Measurements from ENCODE around the gene FGF2.

The FGF2 gene

GRCh38 chr4:122894827-122895226 is 68.2 kb downstream of the FGF2 start:
- Histone ChIP-seq H3K36me3 (ENCODE audit: control insufficient read depth, insufficient read depth, low read length) (no peaks in the 10 kb centered on the region), H3K4me3 (ENCODE audit: low read depth, low read length) (no peak overlapping the region), H2AFZ (no peak overlapping the region), H3K27me3 (ENCODE audit: control insufficient read depth, insufficient read depth, low read length) (no peaks in the 10 kb centered on the region), H3K9me3 (ENCODE audit: control insufficient read depth, low read length) (no peaks in the 10 kb centered on the region), H3K4me2 (ENCODE audit: low read length) (no peak overlapping the region), H3K27ac (no peak overlapping the region), H3K9ac (no peak overlapping the region), H3K79me2 (no peaks in the 10 kb centered on the region), H3K4me1 (no peaks in the 10 kb centered on the region)
- TF ChIP-seq, protein P1, sequence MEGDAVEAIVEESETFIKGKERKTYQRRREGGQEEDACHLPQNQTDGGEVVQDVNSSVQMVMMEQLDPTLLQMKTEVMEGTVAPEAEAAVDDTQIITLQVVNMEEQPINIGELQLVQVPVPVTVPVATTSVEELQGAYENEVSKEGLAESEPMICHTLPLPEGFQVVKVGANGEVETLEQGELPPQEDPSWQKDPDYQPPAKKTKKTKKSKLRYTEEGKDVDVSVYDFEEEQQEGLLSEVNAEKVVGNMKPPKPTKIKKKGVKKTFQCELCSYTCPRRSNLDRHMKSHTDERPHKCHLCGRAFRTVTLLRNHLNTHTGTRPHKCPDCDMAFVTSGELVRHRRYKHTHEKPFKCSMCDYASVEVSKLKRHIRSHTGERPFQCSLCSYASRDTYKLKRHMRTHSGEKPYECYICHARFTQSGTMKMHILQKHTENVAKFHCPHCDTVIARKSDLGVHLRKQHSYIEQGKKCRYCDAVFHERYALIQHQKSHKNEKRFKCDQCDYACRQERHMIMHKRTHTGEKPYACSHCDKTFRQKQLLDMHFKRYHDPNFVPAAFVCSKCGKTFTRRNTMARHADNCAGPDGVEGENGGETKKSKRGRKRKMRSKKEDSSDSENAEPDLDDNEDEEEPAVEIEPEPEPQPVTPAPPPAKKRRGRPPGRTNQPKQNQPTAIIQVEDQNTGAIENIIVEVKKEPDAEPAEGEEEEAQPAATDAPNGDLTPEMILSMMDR (IDR thresholded peaks at IDR 0.05) = no peak

GRCh38 chr4:122895336-122895995 is 68.8 kb downstream of the FGF2 start:
- Histone ChIP-seq H3K4me2 (ENCODE audit: low read length) (no peak overlapping the region), H3K4me1 (no peaks in the 10 kb centered on the region), H3K79me2 (no peaks in the 10 kb centered on the region), H3K9me3 (ENCODE audit: control insufficient read depth, low read length) (no peaks in the 10 kb centered on the region), H3K4me3 (ENCODE audit: low read depth, low read length) (no peak overlapping the region), H2AFZ (no peak overlapping the region), H3K36me3 (ENCODE audit: control insufficient read depth, insufficient read depth, low read length) (no peaks in the 10 kb centered on the region), H3K27ac (no peak overlapping the region), H3K9ac (no peak overlapping the region), H3K27me3 (ENCODE audit: control insufficient read depth, insufficient read depth, low read length) (no peaks in the 10 kb centered on the region)
- TF ChIP-seq, protein P1 (IDR thresholded peaks at IDR 0.05) = no peak

DNA sequence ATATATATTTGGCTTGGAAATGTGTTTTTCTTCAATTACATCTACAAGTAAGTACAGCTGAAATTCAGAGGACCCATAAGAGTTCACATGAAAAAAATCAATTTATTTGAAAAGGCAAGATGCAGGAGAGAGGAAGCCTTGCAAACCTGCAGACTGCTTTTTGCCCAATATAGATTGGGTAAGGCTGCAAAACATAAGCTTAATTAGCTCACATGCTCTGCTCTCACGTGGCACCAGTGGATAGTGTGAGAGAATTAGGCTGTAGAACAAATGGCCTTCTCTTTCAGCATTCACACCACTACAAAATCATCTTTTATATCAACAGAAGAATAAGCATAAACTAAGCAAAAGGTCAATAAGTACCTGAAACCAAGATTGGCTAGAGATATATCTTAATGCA is 69.6 kb downstream of the FGF2 start:
- H3K79me2 ChIP-seq = no peaks in the 10 kb centered on the region
- H2AFZ ChIP-seq = no peak overlapping the region
- H3K9ac ChIP-seq = no peak overlapping the region
- TF ChIP-seq, protein P1 (IDR thresholded peaks at IDR 0.05) = no peak
- no peaks in the 10 kb centered on the region for H3K36me3 ChIP-seq (ENCODE audit: control insufficient read depth, insufficient read depth, low read length)
- H3K4me2 ChIP-seq (ENCODE audit: low read length) = no peak overlapping the region
- no peaks in the 10 kb centered on the region for H3K4me1 ChIP-seq
- no peak overlapping the region for H3K4me3 ChIP-seq (ENCODE audit: low read depth, low read length)
- no peaks in the 10 kb centered on the region for H3K9me3 ChIP-seq (ENCODE audit: control insufficient read depth, low read length)
- H3K27ac ChIP-seq = no peak overlapping the region
- no peaks in the 10 kb centered on the region for H3K27me3 ChIP-seq (ENCODE audit: control insufficient read depth, insufficient read depth, low read length)

DNA sequence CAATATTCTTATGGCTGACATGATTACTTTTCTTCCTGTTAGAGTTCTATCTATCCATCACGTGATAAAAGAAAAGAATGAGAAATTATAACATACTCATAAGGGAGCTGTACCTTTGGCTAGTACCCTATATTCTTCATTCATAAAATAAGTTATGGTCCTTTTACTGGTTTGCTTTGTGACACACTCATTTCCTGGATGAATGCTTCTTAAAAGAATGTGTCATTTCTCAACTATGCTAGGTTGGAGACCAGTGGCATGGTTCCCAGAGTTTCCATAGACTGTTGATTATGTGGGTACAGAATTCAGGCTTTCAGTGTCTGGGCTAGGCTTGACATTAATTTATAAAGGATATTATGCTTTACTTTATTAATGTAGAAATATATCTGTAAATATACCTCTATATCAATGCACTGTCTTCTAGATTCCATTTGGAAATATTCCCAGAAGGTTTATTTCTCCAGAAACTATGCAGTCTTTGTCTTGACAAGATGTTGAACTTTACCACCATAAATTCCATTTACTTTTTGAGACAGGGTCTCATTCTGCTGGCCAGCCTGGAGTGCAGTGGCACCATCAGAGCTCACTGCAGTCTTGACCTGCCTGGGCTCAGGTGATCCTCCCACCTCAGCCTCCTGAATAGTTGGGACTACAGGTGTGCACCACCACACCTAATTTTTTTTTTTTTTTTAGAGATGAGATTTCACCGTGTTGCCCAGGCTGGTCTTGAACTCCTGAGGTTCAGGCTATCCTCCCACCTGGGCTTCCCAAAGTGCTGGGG is 71.9 kb downstream of the FGF2 start:
- no peak overlapping the region for H3K27ac ChIP-seq
- no peak overlapping the region for H3K9ac ChIP-seq
- H3K9me3 ChIP-seq (ENCODE audit: control insufficient read depth, low read length) = no peaks in the 10 kb centered on the region
- no peaks in the 10 kb centered on the region for H3K27me3 ChIP-seq (ENCODE audit: control insufficient read depth, insufficient read depth, low read length)
- H3K79me2 ChIP-seq = no peaks in the 10 kb centered on the region
- H3K4me1 ChIP-seq = no peaks in the 10 kb centered on the region
- no peak overlapping the region for H3K4me2 ChIP-seq (ENCODE audit: low read length)
- TF ChIP-seq, protein P1 (IDR thresholded peaks at IDR 0.05) = no peak
- no peak overlapping the region for H2AFZ ChIP-seq
- no peak overlapping the region for H3K4me3 ChIP-seq (ENCODE audit: low read depth, low read length)
- H3K36me3 ChIP-seq (ENCODE audit: control insufficient read depth, insufficient read depth, low read length) = no peaks in the 10 kb centered on the region

Measured in parathyroid adenoma (tissue), 2 donors.